IMR-90 (cell line): ENCODE data around the gene TINCR. TPM values are rescaled to one million over a fixed set of nuclear protein-coding genes. Genes with fewer than 3 reads are reported as not detected.

ENCODE experiments used
- ATAC-seq: fragments of 200-7000 bp; cut with Tn5 transposase; 2 replicates; pipeline ENCODE4 v1.9.1; 2020; ENCODE audit warnings: low read depth, mild to moderate bottlenecking, moderate library complexity
- BruUV-seq: library from RNA; stranded (reverse); fragments of 400-500 nt; replicated peaks from 2 replicates; lab custom pipeline; 2021; lab: Mats Ljungman, UMichigan
- CTCF ChIA-PET: fragments of 300-600 bp; formaldehyde crosslinking; extraction: SDS; loops from one replicate; lab custom pipeline; 2021; ENCODE audit warnings: antibody characterized with exemption; lab: Yijun Ruan, JAX
- POLR2A ChIA-PET: fragments of 300-600 bp; sonication (Branson Sonifier 250); formaldehyde crosslinking; loops from one replicate; lab custom pipeline; 2022; ENCODE audit warnings: antibody characterized with exemption; ENCODE audit not compliant: unreplicated experiment; lab: Charles Lee
- DNase-seq: peaks from one replicate; pipeline ENCODE4 v3.0.0; 2013
- H2AFZ ChIP-seq: replicated peaks from 2 replicates; pipeline ENCODE3; 2013; ENCODE audit warnings: low read length, mild to moderate bottlenecking; ENCODE audit not compliant: poor library complexity
- H2AK5ac ChIP-seq: 2 replicates; pipeline ENCODE4 v1.6.1; 2013; ENCODE audit warnings: low read depth, low read length, inconsistent platforms
- H2AK9ac ChIP-seq: replicated peaks from 2 replicates; pipeline ENCODE3; 2013; ENCODE audit warnings: mild to moderate bottlenecking, low read depth, low read length, moderate library complexity; ENCODE audit not compliant: poor library complexity
- H2BK120ac ChIP-seq: 2 replicates; pipeline ENCODE4 v1.6.1; 2013; ENCODE audit warnings: low read depth, low read length, inconsistent platforms
- H2BK15ac ChIP-seq: 3 replicates; pipeline ENCODE4 v1.6.1; 2013; ENCODE audit warnings: low read depth, low read length, inconsistent platforms
- H2BK20ac ChIP-seq: 2 replicates; pipeline ENCODE4 v1.6.1; 2013; ENCODE audit warnings: low read depth, mild to moderate bottlenecking, inconsistent platforms, low read length, moderate library complexity
- H2BK5ac ChIP-seq: 2 replicates; pipeline ENCODE4 v1.6.1; 2013; ENCODE audit warnings: mild to moderate bottlenecking, low read depth, low read length, inconsistent platforms; ENCODE audit not compliant: poor library complexity, severe bottlenecking
- H3K14ac ChIP-seq: replicated peaks from 2 replicates; pipeline ENCODE4 v1.6.1; 2013; ENCODE audit warnings: low read depth, low read length, inconsistent platforms
- H3K18ac ChIP-seq: 2 replicates; pipeline ENCODE4 v1.6.1; 2013; ENCODE audit warnings: low read depth, low read length, control low read depth
- H3K23ac ChIP-seq: 2 replicates; pipeline ENCODE4 v1.6.1; 2013; ENCODE audit warnings: low read depth, low read length, inconsistent platforms
- H3K27ac ChIP-seq: 2 replicates; pipeline ENCODE4 v1.5.1; 2013; ENCODE audit warnings: mild to moderate bottlenecking, control low read depth, low read length; ENCODE audit not compliant: insufficient read depth
- H3K27me3 ChIP-seq: 2 replicates; pipeline ENCODE4 v1.6.1; 2013; ENCODE audit warnings: low read length; ENCODE audit not compliant: control insufficient read depth, insufficient read depth
- H3K36me3 ChIP-seq: 2 replicates; pipeline ENCODE4 v1.6.1; 2013; ENCODE audit warnings: low read length, mixed read lengths; ENCODE audit not compliant: control insufficient read depth, insufficient read depth
- H3K4ac ChIP-seq: 2 replicates; pipeline ENCODE4 v1.6.1; 2013; ENCODE audit warnings: low read depth, low read length, inconsistent platforms
- H3K4me1 ChIP-seq: 2 replicates; pipeline ENCODE4 v1.6.1; 2013; ENCODE audit warnings: low read length, mixed read lengths; ENCODE audit not compliant: control insufficient read depth, insufficient read depth
- H3K4me2 ChIP-seq: 2 replicates; pipeline ENCODE4 v1.6.1; 2013; ENCODE audit warnings: low read depth, mild to moderate bottlenecking, control low read depth, low read length, moderate library complexity
- H3K4me3 ChIP-seq: 2 replicates; pipeline ENCODE4 v1.5.1; 2013; ENCODE audit warnings: low read depth, mild to moderate bottlenecking, control low read depth, low read length, moderate library complexity; ENCODE audit not compliant: insufficient read depth
- H3K56ac ChIP-seq: 2 replicates; pipeline ENCODE4 v1.6.1; 2013; ENCODE audit warnings: low read length, inconsistent platforms; ENCODE audit not compliant: insufficient read depth; ENCODE audit errors: extremely low read depth
- H3K79me1 ChIP-seq, 2 experiments: 2 replicates each; pipeline ENCODE4 v1.6.1; 2013; ENCODE audit warnings: low read length in 2 of 2, inconsistent platforms in 1 of 2, low read depth in 1 of 2
- H3K9ac ChIP-seq: 2 replicates; pipeline ENCODE4 v1.6.1; 2013; ENCODE audit warnings: low read depth, low read length, control low read depth
- H3K9me1 ChIP-seq: 2 replicates; pipeline ENCODE4 v1.6.1; 2013; ENCODE audit warnings: low read length, inconsistent platforms; ENCODE audit not compliant: insufficient read depth
- H3K9me3 ChIP-seq: 2 replicates; pipeline ENCODE4 v1.6.1; 2013; ENCODE audit warnings: low read length; ENCODE audit not compliant: control insufficient read depth, insufficient read depth
- H4K20me1 ChIP-seq: 2 replicates; pipeline ENCODE4 v1.6.1; 2013; ENCODE audit warnings: low read length, inconsistent platforms; ENCODE audit not compliant: insufficient read depth
- H4K5ac ChIP-seq: 2 replicates; pipeline ENCODE4 v1.6.1; 2013; ENCODE audit warnings: mild to moderate bottlenecking, low read depth, low read length, control low read depth
- H4K8ac ChIP-seq, 2 experiments: 2 replicates each; pipeline ENCODE4 v1.6.1; 2013; ENCODE audit warnings: low read depth in 2 of 2, low read length in 2 of 2, control low read depth in 1 of 2, inconsistent platforms in 1 of 2
- H4K91ac ChIP-seq: 2 replicates; pipeline ENCODE4 v1.6.1; 2013; ENCODE audit warnings: low read depth, low read length, inconsistent platforms; ENCODE audit not compliant: insufficient read depth
- BHLHE40 ChIP-seq: fragments of 150-350 bp; IDR thresholded peaks from 2 replicates; pipeline ENCODE4 v1.6.1; 2016; ENCODE audit warnings: mild to moderate bottlenecking, low read depth, low read length
- CEBPB ChIP-seq: IDR thresholded peaks from 2 replicates; pipeline ENCODE4 v1.6.1; 2012; ENCODE audit warnings: low read depth, low read length, improper control_type of control experiment
- CHD1 ChIP-seq: IDR thresholded peaks from 2 replicates; pipeline ENCODE4 v1.6.1; 2012; ENCODE audit warnings: low read depth, low read length, improper control_type of control experiment
- CTCF ChIP-seq: conservative IDR thresholded peaks from 2 replicates; pipeline ENCODE4 v1.5.1; 2012; ENCODE audit warnings: mild to moderate bottlenecking, low read depth, low read length, improper control_type of control experiment
- ELK1 ChIP-seq: fragments of 150-350 bp; IDR thresholded peaks from 2 replicates; pipeline ENCODE4 v1.6.1; 2016; ENCODE audit warnings: low read depth, mild to moderate bottlenecking, low read length, moderate library complexity, borderline replicate concordance
- FOS ChIP-seq: fragments of 150-350 bp; IDR thresholded peaks from 2 replicates; pipeline ENCODE4 v1.6.1; 2016; ENCODE audit warnings: low read depth, low read length
- MAFK ChIP-seq: IDR thresholded peaks from 2 replicates; pipeline ENCODE4 v1.6.1; 2012; ENCODE audit warnings: low read depth, low read length, improper control_type of control experiment
- MXI1 ChIP-seq: IDR thresholded peaks from 2 replicates; pipeline ENCODE4 v1.6.1; 2012; ENCODE audit warnings: low read depth, mild to moderate bottlenecking, low read length, moderate library complexity, borderline replicate concordance
- NFE2L2 ChIP-seq: fragments of 150-350 bp; IDR thresholded peaks from 2 replicates; pipeline ENCODE4 v1.6.1; 2016; ENCODE audit warnings: low read depth, mild to moderate bottlenecking, low read length
- RAD21 ChIP-seq: IDR thresholded peaks from 2 replicates; pipeline ENCODE4 v1.6.1; 2012; ENCODE audit warnings: low read length, improper control_type of control experiment
- RCOR1 ChIP-seq: IDR thresholded peaks from 2 replicates; pipeline ENCODE4 v1.6.1; 2012; ENCODE audit warnings: mild to moderate bottlenecking, low read length, improper control_type of control experiment; ENCODE audit not compliant: insufficient replicate concordance
- RFX5 ChIP-seq: IDR thresholded peaks from 2 replicates; pipeline ENCODE4 v1.8.0; 2012; ENCODE audit warnings: low read depth, mild to moderate bottlenecking, low read length, moderate library complexity
- SMC3 ChIP-seq: fragments of 150-350 bp; IDR thresholded peaks from 2 replicates; pipeline ENCODE4 v1.6.1; 2016; ENCODE audit warnings: low read depth, mild to moderate bottlenecking, antibody characterized with exemption, low read length, moderate library complexity
- USF2 ChIP-seq: fragments of 150-350 bp; IDR thresholded peaks from 2 replicates; pipeline ENCODE4 v1.6.1; 2017; ENCODE audit warnings: mild to moderate bottlenecking, antibody characterized with exemption, low read length, low read depth
- WGBS, 2 experiments: methylation state at CpG; one replicate each; pipeline versions ENCODE4 v1.1.5 to v1.1.7; 2013; ENCODE audit warnings: missing lambda C conversion rate in 2 of 2; ENCODE audit not compliant: insufficient read length in 1 of 2; ENCODE audit errors: extremely low coverage in 2 of 2; 5-methylcytosine and 5-hydroxymethylcytosine counted together
- dilution Hi-C: fragments of 300-500 bp; cut with HindIII; formaldehyde crosslinking; loops from one replicate; pipeline ENCODE4 v1.14.3; 2018; ENCODE audit warnings: low sequenced_read_pairs; ENCODE audit not compliant: unreplicated experiment
- in situ Hi-C: fragments of 300-500 bp; cut with MboI; formaldehyde crosslinking; loops from 3 replicates; pipeline ENCODE4 v1.14.3; 2019; ENCODE audit warnings: low sequenced_read_pairs, inconsistent platforms, mixed read lengths
- intact Hi-C: fragments of 100-400 bp; cut with micrococcal nuclease; formaldehyde crosslinking; loops from 2 replicates; pipeline ENCODE4 v1.10.0; 2022
- polyA plus RNA-seq, 3 experiments: library from polyadenylated mRNA; depleted of rRNA; stranded (reverse); fragments of >200 nt; gene quantifications; 2 replicates each; pipeline ENCODE4 v1.2.3, GENCODE V29; 2012; ENCODE audit warnings: low replicate concordance in 1 of 3
- total RNA-seq: library from RNA; depleted of rRNA; stranded (reverse); fragments of >200 nt; gene quantifications from 2 replicates; pipeline ENCODE4 v1.2.3, GENCODE V29; 2012

TINCR gene
- total and polyA plus RNA-seq, 2 of the 4 experiments (the other 2 are of a cell fraction) = 0.05 TPM; not detected in 1

- Histone ChIP-seq H4K91ac (no peak overlapping the region), H3K4ac (no peak overlapping the region), H3K14ac (no peak overlapping the region), H4K5ac (no peak overlapping the region), H3K79me1 (no peaks in the 10 kb centered on the region), H3K27me3 (no peaks in the 10 kb centered on the region), H3K9me1 (no peaks in the 10 kb centered on the region), H2BK120ac (no peak overlapping the region), H2BK5ac (no peak overlapping the region), H3K23ac (no peak overlapping the region), H3K4me2 (peak overlapping the region; percentile 59; the same call in 1 of the 2 replicates), H2BK20ac (no peak overlapping the region), H3K9ac (no peak overlapping the region), H4K8ac (no peak overlapping the region), H3K4me3 (no peak overlapping the region), H2AFZ (peak overlapping the region; percentile 88), H3K27ac (no peak overlapping the region), H2BK15ac (no peak overlapping the region), H3K56ac (no peak overlapping the region), H4K20me1 (no peaks in the 10 kb centered on the region), H2AK5ac (peak overlapping the region; percentile 68; the same call in 1 of the 2 replicates), H3K9me3 (no peaks in the 10 kb centered on the region), H3K4me1 (no peaks in the 10 kb centered on the region), H2AK9ac (peak overlapping the region; percentile 44), H3K36me3 (peaks cover 3% of the 10 kb centered on the region; the same call in 1 of the 2 replicates), H3K18ac (no peak overlapping the region)
- in situ Hi-C loops = loop anchor here (5.0 kb wide), 1 partner anchor 526 kb away; no protein-coding TSS in a partner anchor
- WGBS, 2 experiments = 0% methylated on average over 9 of the region's 28 CpGs; no CpG with 5 or more reads in 1 of the 2 experiments
- BruUV-seq = no TSS peak
- ChIA-PET CTCF (no interaction called here), POLR2A (no interaction called here)
- intact Hi-C loops = loop anchor here (1.0 to 10.0 kb wide), 3 partner anchors 30 to 530 kb away; no protein-coding TSS in a partner anchor
- DNase-seq (peak; percentile 38), ATAC-seq (peak; percentile 97)
- dilution Hi-C loops = no loop called here
- TF ChIP-seq RFX5 = no peak
- TF ChIP-seq ELK1 = no peak
- peak; percentile 94 for TF ChIP-seq CTCF
- peak; percentile 76 for TF ChIP-seq SMC3
- no peak for TF ChIP-seq CHD1
- no peak for TF ChIP-seq MAFK
- TF ChIP-seq BHLHE40 = no peak
- TF ChIP-seq RAD21 = peak; percentile 92
- no peak for TF ChIP-seq NFE2L2
- no peak for TF ChIP-seq MXI1
- TF ChIP-seq RCOR1 = no peak
- TF ChIP-seq CEBPB = no peak
- TF ChIP-seq FOS = no peak
- no peak for TF ChIP-seq USF2
Measured at GRCh38 chr19:5578097-5578846, 10.5 kb upstream of the TINCR start.
